Nasal cavity respiratory epithelium epithelial cell of viscerocranial mucosa (primary cell): Measurements from ENCODE around the gene URGCP. TPM values are rescaled to one million over a fixed set of nuclear protein-coding genes. Genes with fewer than 3 reads are reported as not detected.

Source experiments
- total RNA-seq: library from RNA; depleted of rRNA; stranded (reverse); fragments of >200 nt; gene quantifications from 2 replicates; pipeline ENCODE4 v1.2.3, GENCODE V29; 2014

URGCP gene
- total RNA-seq = 33.5 and 37.7 TPM in 2 replicates

GRCh38 chr7:43906331-43907010 lies at the start of gene URGCP:
Gene URGCP (minus strand): TSS chr7:43906596. CDS start chr7:43906575, 21 bp downstream.

GRCh38 chr7:43925984-43926797 lies 19.8 kb upstream of the URGCP start, which contains the start of gene UBE2D4:
Gene UBE2D4 (plus strand): TSS chr7:43926436. CDS start chr7:43926533, 97 bp downstream.

GRCh38 chr7:43869006-43869866 lies 37.2 kb downstream of the URGCP start, which contains the start of gene MRPS24:
Gene MRPS24 (minus strand): TSS chr7:43869517. CDS start chr7:43869495, 22 bp downstream.

Other genes with a start within 250 kb of the URGCP start
- 45.5 and 48.3 TPM in 2 replicates for gene COA1, start 177.1 kb downstream of the URGCP start, total RNA-seq
- 26.7 and 28.8 TPM in 2 replicates for gene BLVRA, start 147.9 kb downstream of the URGCP start, total RNA-seq
- 46.5 and 70.4 TPM in 2 replicates for gene MRPS24, start 37.1 kb downstream of the URGCP start, total RNA-seq
- gene UBE2D4, start 19.8 kb upstream of the URGCP start, total RNA-seq = 5.6 and 6.5 TPM in 2 replicates
- gene SPDYE1, start 91.3 kb upstream of the URGCP start, total RNA-seq = not detected in 2 replicates
- 35.5 and 104 TPM in 2 replicates for gene DBNL, start 138.1 kb upstream of the URGCP start, total RNA-seq
- gene PGAM2, start 159.0 kb upstream of the URGCP start, total RNA-seq = not detected in 2 replicates
- gene POLM, start 175.9 kb upstream of the URGCP start, total RNA-seq = 6.5 and 7.9 TPM in 2 replicates
- gene AEBP1, start 197.7 kb upstream of the URGCP start, total RNA-seq = 1.3 and 2.4 TPM in 2 replicates
- gene POLD2, start 217.0 kb upstream of the URGCP start, total RNA-seq = 103 and 110 TPM in 2 replicates
- 0.34 and 0.43 TPM in 2 replicates for gene MYL7, start 234.7 kb upstream of the URGCP start, total RNA-seq